ENCODE measurements around the gene UPF1.

UPF1 gene

DNA sequence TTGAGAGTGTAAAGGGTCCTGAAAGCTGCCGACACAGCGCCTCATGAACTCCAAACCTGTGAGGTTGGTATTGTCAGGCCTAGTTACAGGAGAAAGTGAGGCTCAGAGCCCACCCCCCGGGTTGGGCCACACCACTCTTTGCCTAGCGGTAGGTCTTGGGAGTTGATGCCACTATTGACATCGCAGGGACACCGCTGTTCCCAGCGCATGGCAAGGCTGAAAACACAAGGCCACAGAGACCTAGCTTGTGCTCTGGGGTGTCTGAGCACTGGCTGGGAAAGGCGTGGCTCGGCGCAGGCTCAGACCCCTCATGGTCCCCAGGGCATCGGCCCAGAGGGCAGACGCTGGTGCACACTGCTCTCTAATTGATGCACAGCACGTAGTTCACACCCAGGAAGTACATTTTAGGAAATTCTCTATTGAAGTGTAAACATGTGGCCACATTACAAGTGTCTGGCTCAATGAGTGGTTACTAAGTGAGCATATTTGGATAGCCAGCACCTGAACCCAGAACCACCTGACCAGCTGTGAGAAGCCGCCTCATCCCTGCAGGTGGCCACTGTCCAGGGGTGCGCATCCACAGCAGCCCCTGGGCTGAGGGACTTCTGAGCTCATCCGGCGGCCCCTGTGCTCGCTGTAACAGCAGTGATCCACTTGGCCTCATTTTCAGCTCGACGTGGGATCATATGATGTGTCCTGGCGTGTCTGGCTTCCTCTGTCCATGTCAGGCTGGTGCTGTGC lies 27.3 kb downstream of the UPF1 start:
- Mint-ChIP-seq H3K4me3 (no peak overlapping the region), H3K27ac (ENCODE audit: low read depth) (no peak overlapping the region), H3K4me1 (peaks cover 14% of the 10 kb centered on the region), H3K36me3 (ENCODE audit: insufficient read depth) (peaks cover 73% of the 10 kb centered on the region), H3K9me3 (no peaks in the 10 kb centered on the region), H3K27me3 (no peaks in the 10 kb centered on the region)
- DNase-seq (ENCODE audit: low spot score in 2 of 2) (no peak), ATAC-seq (replicated peaks; ENCODE audit: extremely low read depth, poor library complexity, severe bottlenecking) (no peak)

DNA sequence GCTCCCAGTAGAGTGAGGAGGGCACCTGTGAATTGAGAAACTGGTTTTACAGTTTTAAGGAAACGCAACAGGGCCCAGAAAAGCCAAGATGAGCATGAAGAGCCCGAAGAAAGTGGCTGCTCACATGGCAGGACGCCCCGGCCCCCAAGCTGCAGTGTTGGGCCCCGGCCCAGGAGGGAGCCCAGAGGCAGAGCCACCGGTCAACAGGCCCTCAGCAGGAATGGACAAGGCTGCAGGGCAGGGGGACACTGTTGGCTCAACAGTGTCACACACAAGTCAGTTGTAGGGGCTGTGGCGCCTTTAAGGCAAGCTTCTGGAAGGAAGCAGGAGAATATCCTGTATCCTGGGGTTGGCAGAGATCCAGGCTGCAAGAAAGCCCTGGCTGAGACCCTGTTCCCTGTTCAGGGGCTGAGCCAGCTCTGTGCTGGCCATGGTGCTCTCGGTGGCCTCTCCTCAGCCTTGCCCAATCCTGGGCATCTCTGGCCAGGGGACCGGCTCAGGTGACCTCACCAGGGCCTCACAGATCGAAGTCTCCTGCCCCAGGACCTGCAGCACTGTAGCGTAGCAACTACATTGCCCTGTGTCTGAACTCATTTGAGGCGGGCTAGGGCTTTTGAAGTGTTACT lies 28.0 kb downstream of the UPF1 start:
- ATAC-seq (replicated peaks; ENCODE audit: extremely low read depth, poor library complexity, severe bottlenecking) = no peak
- peaks cover 73% of the 10 kb centered on the region for H3K36me3 Mint-ChIP-seq (ENCODE audit: insufficient read depth)
- no peaks in the 10 kb centered on the region for H3K27me3 Mint-ChIP-seq
- H3K4me3 Mint-ChIP-seq = no peak overlapping the region
- DNase-seq (ENCODE audit: low spot score in 2 of 2) = no peak
- no peak overlapping the region for H3K27ac Mint-ChIP-seq (ENCODE audit: low read depth)
- H3K9me3 Mint-ChIP-seq = no peaks in the 10 kb centered on the region
- H3K4me1 Mint-ChIP-seq = peaks cover 14% of the 10 kb centered on the region

DNA sequence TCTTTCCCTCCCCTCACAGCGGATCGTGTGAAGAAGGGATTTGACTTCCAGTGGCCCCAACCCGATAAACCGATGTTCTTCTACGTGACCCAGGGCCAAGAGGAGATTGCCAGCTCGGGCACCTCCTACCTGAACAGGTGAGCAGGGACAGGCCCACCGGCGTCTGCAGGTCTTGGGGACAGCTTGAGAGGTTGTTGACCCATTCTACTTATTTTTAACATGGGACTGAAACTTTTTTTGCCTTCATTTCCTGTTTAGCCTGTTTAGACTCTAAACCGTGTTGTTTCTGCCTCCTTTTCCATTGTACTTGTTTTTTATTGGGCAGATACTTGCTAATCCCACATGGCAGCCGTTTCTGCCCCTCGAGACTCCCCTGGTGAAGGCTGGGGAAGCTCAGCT lies 28.5 kb downstream of the UPF1 start:
- Mint-ChIP-seq H3K27ac (ENCODE audit: low read depth) (peak overlapping the region; percentile 73), H3K4me1 (peaks cover 14% of the 10 kb centered on the region), H3K36me3 (ENCODE audit: insufficient read depth) (peaks cover 70% of the 10 kb centered on the region), H3K27me3 (no peaks in the 10 kb centered on the region), H3K9me3 (no peaks in the 10 kb centered on the region), H3K4me3 (no peak overlapping the region)
- DNase-seq (ENCODE audit: low spot score in 2 of 2) = no peak
- no peak for ATAC-seq (replicated peaks; ENCODE audit: extremely low read depth, poor library complexity, severe bottlenecking)

DNA sequence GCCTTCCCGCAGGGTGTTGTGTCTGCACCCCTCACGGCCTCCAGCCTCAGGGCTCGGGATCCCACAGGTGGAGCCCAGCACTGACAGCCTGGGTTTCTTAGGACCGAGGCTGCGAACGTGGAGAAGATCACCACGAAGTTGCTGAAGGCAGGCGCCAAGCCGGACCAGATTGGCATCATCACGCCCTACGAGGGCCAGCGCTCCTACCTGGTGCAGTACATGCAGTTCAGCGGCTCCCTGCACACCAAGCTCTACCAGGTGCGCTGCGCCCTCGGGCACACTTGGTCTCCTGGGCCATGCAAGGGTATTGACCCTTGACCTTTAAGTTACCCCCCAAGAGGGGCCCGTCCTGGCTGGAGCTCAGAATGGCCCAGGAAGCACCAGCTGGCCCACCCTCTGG lies 29.0 kb downstream of the UPF1 start:
- peaks cover 69% of the 10 kb centered on the region for H3K36me3 Mint-ChIP-seq (ENCODE audit: insufficient read depth)
- peaks cover 14% of the 10 kb centered on the region for H3K4me1 Mint-ChIP-seq
- no peaks in the 10 kb centered on the region for H3K27me3 Mint-ChIP-seq
- ATAC-seq (replicated peaks; ENCODE audit: extremely low read depth, poor library complexity, severe bottlenecking) (no peak), DNase-seq (ENCODE audit: low spot score in 2 of 2) (no peak)
- H3K4me3 Mint-ChIP-seq = peak overlapping the region; percentile 13
- H3K9me3 Mint-ChIP-seq = no peaks in the 10 kb centered on the region
- peak overlapping the region; percentile 73 for H3K27ac Mint-ChIP-seq (ENCODE audit: low read depth)

DNA sequence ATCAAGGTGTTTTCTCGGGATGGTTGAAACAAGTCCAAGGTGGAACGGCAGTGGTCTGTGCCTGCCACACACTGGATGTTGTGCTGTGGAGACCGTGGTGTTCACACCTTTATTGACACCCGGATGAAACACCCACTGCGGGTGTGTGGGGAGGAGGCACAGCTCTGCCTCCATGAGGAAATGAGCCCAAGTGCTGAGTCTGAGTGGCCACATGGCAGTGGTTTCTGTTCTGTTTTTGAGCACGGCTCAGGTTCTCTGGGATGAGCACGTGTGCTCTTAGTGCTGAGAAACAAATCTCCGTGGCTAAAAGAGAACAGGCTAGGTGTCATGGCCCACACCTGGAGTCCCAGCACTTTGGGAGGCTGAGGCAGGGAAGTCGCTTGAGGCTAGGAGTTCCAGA lies 29.5 kb downstream of the UPF1 start:
- Mint-ChIP-seq H3K27ac (ENCODE audit: low read depth) (peak overlapping the region; percentile 73), H3K4me3 (peak overlapping the region; percentile 13), H3K4me1 (peaks cover 14% of the 10 kb centered on the region), H3K36me3 (ENCODE audit: insufficient read depth) (peaks cover 69% of the 10 kb centered on the region), H3K27me3 (no peaks in the 10 kb centered on the region), H3K9me3 (no peaks in the 10 kb centered on the region)
- DNase-seq (ENCODE audit: low spot score in 2 of 2) (no peak), ATAC-seq (replicated peaks; ENCODE audit: extremely low read depth, poor library complexity, severe bottlenecking) (no peak)

DNA sequence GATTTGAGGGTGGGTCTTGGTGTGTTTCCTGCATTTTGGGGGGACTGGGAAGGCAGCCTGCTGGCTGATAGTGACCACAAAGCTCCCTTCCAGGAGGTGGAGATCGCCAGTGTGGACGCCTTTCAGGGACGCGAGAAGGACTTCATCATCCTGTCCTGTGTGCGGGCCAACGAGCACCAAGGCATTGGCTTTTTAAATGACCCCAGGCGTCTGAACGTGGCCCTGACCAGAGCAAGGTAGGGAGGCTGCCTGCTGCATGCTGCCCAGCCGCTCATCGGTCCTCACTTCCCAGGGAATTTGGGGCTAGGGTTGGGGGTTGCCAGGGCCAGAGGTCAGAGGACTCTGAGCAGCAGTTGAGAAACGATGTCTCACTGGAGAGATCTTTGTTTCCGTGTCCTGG lies 30.2 kb downstream of the UPF1 start:
- Mint-ChIP-seq H3K9me3 (no peaks in the 10 kb centered on the region), H3K27ac (ENCODE audit: low read depth) (peak overlapping the region; percentile 73), H3K4me1 (peaks cover 14% of the 10 kb centered on the region), H3K4me3 (no peak overlapping the region), H3K27me3 (no peaks in the 10 kb centered on the region), H3K36me3 (ENCODE audit: insufficient read depth) (peaks cover 67% of the 10 kb centered on the region)
- ATAC-seq (replicated peaks; ENCODE audit: extremely low read depth, poor library complexity, severe bottlenecking) (no peak), DNase-seq (ENCODE audit: low spot score in 2 of 2) (no peak)

DNA sequence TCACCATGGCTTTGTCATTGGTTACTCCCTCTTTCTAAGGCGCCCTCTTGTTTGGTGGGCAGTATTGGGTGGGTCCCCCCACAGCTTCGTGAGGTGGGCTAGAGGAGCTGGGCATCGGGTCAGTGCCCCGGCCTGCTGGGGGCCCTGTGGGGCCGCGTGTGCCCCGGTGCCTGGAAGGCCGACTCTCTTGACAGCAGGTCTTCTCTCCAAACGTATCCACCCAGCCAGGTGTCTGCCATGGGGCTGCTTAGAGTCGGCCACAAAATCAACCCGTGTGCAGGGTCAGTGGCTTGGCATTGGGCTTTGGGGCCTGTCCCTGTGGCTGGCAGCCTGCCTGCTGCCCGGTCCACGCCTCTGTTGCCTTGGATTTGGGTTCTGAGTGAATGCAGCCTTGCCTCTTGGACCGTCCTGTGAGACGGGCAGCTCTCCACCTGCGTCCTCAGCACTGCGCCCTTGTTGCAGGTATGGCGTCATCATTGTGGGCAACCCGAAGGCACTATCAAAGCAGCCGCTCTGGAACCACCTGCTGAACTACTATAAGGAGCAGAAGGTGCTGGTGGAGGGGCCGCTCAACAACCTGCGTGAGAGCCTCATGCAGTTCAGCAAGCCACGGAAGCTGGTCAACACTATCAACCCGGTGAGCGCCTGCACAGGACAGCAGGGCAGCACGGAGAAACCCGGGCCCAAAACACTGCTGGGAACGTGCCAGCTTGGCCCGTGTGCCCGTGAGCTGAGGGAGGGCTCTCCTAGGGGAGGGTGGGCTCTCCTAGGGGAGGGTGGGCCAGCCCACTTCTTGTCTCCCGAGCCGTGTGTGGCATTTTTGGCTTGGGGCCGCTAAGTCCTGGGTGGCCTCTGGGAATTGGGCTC lies 31.4 kb downstream of the UPF1 start:
- Mint-ChIP-seq H3K4me3 (no peak overlapping the region), H3K4me1 (peaks cover 10% of the 10 kb centered on the region), H3K9me3 (no peaks in the 10 kb centered on the region), H3K27me3 (no peaks in the 10 kb centered on the region), H3K36me3 (ENCODE audit: insufficient read depth) (peaks cover 66% of the 10 kb centered on the region), H3K27ac (ENCODE audit: low read depth) (no peak overlapping the region)
- ATAC-seq (replicated peaks; ENCODE audit: extremely low read depth, poor library complexity, severe bottlenecking) (no peak), DNase-seq (ENCODE audit: low spot score in 2 of 2) (no peak)

DNA sequence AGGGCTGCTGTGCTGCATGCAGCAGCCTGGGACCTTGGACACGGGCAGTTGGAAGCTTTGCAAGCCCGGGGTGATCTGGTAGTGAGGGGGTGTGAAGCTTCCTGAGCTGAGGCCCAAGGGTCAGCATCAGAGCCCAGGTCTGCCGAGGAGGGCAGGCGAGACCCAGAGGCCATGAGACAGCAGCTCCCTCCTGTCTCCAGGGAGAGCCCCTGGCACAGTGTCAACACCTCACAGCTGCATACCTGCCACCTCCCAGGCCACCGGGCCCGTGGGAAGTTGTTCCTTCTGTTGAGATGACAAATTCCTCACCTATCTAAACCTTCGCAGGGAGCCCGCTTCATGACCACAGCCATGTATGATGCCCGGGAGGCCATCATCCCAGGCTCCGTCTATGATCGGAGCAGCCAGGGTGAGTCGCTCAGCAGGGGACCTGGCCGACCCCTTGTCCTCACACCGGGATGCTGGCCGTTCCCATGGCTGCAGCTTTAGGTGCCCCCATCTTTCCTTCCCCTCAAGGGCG lies 32.1 kb downstream of the UPF1 start:
- Mint-ChIP-seq H3K4me3 (no peak overlapping the region), H3K4me1 (peaks cover 10% of the 10 kb centered on the region), H3K36me3 (ENCODE audit: insufficient read depth) (peaks cover 64% of the 10 kb centered on the region), H3K27me3 (no peaks in the 10 kb centered on the region), H3K9me3 (no peaks in the 10 kb centered on the region), H3K27ac (ENCODE audit: low read depth) (no peak overlapping the region)
- ATAC-seq (replicated peaks; ENCODE audit: extremely low read depth, poor library complexity, severe bottlenecking) = no peak
- DNase-seq (ENCODE audit: low spot score in 2 of 2) = no peak

DNA sequence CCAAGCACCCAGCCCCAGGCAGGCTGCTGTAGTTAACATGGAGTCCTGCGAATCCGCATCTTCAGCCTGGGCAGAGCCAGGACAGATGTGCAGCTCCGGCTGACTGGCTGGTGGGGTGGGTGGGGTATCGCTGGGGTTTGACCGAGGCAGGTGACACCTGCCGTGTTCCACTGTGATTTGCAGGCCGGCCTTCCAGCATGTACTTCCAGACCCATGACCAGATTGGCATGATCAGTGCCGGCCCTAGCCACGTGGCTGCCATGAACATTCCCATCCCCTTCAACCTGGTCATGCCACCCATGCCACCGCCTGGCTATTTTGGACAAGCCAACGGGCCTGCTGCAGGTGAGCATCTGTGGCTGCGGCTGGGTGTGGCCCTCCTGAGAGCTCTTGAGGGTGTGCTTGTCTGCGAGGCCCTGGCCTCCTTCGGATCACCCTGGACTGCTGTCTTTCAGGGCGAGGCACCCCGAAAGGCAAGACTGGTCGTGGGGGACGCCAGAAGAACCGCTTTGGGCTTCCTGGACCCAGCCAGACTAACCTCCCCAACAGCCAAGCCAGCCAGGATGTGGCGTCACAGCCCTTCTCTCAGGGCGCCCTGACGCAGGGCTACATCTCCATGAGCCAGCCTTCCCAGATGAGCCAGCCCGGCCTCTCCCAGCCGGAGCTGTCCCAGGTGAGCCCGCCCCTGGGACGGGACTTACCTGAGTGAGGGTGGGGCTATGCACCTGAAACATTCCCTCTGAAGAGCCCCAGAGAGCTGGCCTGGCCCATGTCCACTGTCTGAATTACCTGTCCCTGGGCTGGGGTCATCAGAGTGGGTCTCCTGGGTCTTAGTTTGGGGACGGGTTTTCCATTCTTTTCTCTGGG lies 33.6 kb downstream of the UPF1 start:
- Mint-ChIP-seq H3K9me3 (no peaks in the 10 kb centered on the region), H3K27me3 (no peaks in the 10 kb centered on the region), H3K4me3 (no peak overlapping the region), H3K27ac (ENCODE audit: low read depth) (no peak overlapping the region), H3K36me3 (ENCODE audit: insufficient read depth) (peaks cover 57% of the 10 kb centered on the region), H3K4me1 (peaks cover 10% of the 10 kb centered on the region)
- no peak for DNase-seq (ENCODE audit: low spot score in 2 of 2)
- no peak for ATAC-seq (replicated peaks; ENCODE audit: extremely low read depth, poor library complexity, severe bottlenecking)

DNA sequence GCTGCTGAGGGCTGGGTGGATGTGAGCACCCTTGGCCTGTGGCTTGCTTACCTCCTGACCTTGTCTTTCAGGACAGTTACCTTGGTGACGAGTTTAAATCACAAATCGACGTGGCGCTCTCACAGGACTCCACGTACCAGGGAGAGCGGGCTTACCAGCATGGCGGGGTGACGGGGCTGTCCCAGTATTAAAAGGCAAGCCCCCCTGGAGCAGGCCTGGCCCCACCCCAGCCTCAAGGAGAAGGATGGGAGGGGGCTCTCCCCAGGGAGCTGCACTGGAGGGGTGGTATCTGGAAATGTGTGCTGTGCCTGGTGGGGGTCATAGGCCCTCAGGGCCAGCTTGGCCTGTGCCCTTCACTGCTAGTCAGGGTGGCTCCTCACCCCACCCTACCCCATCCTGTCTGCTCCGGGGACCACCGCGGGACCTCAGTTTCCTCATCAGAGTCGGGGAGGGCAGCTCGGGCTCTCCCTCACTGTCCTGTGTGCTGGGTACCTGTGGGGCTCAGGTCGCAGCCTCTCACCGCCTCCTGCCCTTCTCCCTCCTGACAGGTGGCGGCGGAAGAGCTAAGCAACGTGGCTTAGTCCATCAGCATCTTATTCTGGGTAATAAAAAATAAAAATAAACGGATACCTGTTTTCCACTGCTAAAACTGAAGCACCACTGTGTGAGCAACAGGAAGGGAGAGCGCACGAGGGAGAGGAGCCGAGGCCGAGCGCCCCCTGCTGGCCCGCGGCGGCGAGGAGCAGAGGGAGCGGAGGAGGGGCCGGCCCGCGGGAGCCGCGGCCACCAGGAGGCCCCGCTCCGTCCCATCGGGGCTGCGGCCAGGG lies 34.4 kb downstream of the UPF1 start:
- ATAC-seq (replicated peaks; ENCODE audit: extremely low read depth, poor library complexity, severe bottlenecking) (peak; percentile 75), DNase-seq (ENCODE audit: low spot score in 2 of 2) (peak in 1 of 2 donors; percentile 48)
- Mint-ChIP-seq H3K9me3 (no peaks in the 10 kb centered on the region), H3K27ac (ENCODE audit: low read depth) (no peak overlapping the region), H3K27me3 (no peaks in the 10 kb centered on the region), H3K4me1 (peaks cover 10% of the 10 kb centered on the region), H3K36me3 (ENCODE audit: insufficient read depth) (peaks cover 50% of the 10 kb centered on the region), H3K4me3 (no peak overlapping the region)

DNA sequence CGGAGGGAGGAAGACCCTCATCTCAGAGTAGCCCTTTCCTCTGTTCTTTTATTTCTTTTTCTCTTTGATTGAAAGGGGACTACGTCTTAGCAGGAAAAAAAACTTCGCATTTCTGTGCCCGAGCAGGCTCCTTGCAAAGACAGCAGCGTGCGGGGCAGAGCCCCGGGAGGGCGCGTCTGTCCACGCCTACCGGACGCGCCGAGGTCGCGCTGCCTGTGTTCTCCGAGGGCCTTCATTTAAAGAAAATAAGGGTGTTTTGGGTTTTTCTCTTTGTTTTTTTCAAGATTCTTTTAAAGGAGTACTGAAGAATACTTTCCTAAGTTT lies 35.0 kb downstream of the UPF1 start:
- ATAC-seq (replicated peaks; ENCODE audit: extremely low read depth, poor library complexity, severe bottlenecking) (no peak), DNase-seq (ENCODE audit: low spot score in 2 of 2) (no peak)
- H3K4me1 Mint-ChIP-seq = peaks cover 10% of the 10 kb centered on the region
- H3K27ac Mint-ChIP-seq (ENCODE audit: low read depth) = no peak overlapping the region
- no peaks in the 10 kb centered on the region for H3K9me3 Mint-ChIP-seq
- no peak overlapping the region for H3K4me3 Mint-ChIP-seq
- H3K27me3 Mint-ChIP-seq = no peaks in the 10 kb centered on the region
- peaks cover 44% of the 10 kb centered on the region for H3K36me3 Mint-ChIP-seq (ENCODE audit: insufficient read depth)

All from central memory CD8-positive, alpha-beta T cell (primary cell).